Measurements from ENCODE around the gene ADM2.
"Not testable (repeated sequence)": the region's sequence is repeated elsewhere in the genome, so short reads cannot be mapped to it uniquely, and the experiment has no call there.

The ADM2 gene

DNA sequence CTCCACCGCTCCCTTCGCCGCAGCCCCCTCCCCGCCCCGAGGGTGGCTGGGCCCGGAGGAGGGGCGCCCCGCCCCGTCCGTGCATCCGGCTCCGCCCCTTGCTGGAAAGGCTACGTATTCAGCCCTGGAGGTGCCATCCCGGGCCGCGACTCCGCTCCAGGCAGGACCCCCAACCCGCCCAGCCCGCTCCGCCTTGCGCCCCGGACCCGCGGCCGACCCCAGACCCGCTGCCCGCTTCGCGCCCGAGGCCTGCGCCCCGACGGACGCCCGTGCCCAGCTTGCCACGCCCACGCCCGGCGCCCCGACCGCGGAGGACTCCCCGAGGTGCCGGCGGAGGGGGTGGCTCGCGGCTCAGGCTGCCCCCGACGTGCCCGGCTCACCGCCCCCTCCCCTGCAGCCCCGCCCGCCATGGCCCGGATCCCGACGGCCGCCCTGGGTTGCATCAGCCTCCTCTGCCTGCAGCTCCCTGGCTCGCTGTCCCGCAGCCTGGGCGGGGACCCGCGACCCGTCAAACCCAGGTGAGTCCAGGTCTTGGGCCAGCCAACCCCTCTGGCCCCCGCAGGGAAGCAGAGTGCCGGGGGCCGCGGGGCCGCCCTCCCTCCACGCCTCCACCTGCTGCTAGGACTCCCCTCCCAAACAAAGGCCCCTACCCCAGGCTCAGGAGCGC, at the start of gene ADM2:
ADM2 (plus strand) TSS at position 104 of the 667 bp plus-strand sequence; CDS start at position 409, 305 bp downstream.
- DNase-seq (ENCODE audit: low read depth) = peak; percentile 52

- DNase-seq (ENCODE audit: low read depth) = no peak
Observed at GRCh38 chr22:50432131-50432876, 49.0 kb upstream of the ADM2 start.

- not testable (repeated sequence) for DNase-seq (ENCODE audit: low read depth)
Observed at GRCh38 chr22:50432877-50433510, 48.3 kb upstream of the ADM2 start.

GRCh38 chr22:50434849-50435248, 46.5 kb upstream of the ADM2 start:
- no peak for DNase-seq (ENCODE audit: low read depth)

DNA sequence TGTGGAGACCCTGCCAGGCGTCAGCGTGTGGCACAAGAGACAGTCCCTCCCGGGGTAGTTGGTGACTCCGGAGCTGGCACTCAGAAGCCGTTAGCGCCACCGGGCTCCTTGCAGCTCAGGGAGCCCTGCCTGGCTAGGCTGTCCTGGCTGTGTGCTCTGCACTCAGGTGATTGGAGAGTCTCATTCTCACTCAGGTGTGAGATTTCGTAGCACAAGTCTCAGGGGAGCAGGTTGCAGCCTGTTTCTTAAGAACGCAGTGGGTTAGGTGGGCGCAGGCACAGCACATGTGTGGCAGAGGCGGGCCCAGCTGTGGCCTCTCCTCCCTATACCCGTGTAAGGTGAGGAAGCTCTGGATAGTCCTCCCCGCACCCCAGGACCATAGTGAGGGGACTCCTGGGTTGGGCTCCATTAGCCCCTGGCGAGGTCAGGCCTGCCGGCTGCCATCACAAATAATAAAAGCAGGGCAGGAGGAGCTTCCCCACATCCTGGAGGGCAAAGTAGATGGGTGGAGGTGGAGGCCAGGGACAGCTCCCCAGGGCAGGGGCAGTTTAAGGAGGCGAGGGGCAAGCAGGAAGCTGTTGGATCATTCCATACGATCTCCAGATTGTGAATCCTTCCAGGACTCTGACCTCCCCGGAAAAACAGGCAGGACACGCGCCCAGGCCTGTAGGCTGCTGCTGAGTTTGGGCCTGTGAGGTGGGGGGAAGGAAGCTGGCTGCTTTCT, 45.9 kb upstream of the ADM2 start:
- no peak for DNase-seq (ENCODE audit: low read depth)

GRCh38 chr22:50436015-50436830, 45.1 kb upstream of the ADM2 start:
- no peak for DNase-seq (ENCODE audit: low read depth)

DNA sequence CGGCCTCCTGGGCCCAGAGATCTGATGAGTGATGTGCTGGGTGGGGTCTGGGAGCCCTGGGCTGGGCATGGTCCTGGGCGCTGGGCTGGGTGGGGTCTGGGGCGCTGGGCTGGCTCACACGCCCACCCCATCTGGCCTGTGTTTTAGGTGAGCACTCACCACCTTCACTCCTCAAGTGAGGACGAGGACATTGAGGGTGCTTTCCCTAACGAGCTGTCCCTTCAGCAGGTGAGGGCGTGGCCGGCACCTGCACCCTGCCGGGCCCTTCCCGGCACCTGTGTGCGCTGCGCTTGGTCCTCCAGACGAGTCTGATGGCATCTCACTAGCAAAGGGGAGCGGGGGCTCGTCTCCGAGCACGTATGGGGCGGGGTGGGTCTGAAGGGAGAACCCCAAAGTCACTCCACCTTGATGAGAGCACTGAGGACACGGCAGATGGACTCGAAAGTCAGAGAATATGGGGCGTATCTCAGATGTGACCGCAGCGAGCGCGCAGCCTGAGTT, 44.5 kb upstream of the ADM2 start:
- no peak for DNase-seq (ENCODE audit: low read depth)

DNA sequence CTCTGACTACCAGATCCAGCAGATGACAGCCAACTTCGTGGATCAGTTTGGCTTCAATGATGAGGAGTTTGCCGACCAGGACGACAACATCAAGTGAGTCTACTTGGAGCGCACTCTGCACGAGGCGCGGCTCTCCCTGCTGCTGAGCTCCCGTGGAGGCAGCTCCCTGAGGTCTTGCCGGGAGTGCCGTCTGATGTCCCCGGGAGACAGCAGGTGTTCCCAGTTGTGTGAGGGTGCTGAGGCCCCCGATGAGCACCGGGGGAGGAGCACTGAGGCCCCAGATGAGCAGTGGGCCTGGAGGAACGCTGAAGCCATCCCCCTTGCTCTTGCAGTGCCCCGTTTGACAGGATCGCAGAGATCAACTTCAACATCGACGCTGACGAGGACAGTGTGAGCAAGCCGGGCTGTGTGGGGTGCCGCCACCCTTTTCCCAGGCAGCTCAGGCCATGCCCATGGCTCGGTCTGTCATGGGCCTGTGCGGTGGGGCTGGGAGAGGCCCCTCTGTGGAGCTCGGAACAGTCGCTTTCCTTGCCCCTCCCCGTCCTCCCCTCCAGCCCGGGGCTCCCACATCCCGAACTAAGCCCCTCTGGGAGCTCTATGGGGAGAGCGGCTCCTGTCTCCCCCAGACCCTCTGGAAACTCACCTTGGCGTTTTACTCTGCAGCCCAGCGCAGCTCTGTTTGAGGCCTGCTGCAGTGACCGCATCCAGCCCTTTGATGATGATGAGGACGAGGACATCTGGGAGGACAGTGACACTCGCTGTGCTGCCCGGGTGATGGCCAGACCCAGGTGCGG, 43.6 kb upstream of the ADM2 start:
- no peak for DNase-seq (ENCODE audit: low read depth)

DNA sequence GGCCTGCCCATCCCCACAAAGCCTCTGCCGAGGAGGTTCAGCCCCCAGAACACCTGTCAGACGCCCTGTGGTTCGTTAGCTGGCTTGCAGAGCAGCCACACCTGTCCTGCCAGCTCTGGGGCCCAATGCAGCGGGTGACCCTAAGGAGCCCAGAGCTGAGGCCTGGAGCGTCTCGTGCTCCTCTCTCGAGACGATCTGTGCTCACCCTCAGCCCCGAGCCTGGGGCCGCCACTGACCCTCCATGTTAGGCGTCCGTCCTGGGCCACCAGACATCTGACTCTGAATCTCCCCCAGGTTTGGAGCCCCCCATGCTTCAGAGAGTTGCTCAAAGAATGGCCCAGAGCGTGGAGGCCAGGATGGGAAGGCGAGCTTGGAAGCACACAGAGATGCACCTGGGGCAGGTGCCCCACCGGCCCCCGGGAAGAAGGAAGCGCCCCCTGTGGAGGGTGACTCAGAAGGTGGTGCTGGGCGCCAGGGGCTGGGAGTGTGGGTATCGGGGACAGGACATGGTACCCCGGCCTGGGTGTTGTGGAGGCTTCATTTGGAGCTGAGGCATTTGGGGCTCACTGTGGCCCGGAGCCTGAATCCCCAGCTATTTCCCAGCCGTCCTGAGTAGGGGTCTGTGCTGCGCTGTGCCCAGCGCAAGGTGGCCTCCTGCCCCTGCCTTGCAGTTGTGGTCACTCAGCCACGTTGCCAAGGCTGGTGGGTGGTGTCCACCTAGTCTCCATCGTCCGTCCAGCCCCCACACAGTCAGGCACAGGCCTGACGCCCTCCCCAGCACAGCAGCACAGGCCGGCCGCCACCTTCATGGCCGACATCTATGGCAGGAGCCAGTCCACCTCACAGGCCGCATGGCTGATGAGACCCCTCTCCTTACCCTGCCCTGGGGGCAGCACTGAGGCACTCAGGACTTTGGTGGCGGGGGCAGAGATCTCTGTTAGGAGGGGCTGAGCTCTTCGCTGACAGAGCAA, 42.8 kb upstream of the ADM2 start:
- DNase-seq (ENCODE audit: low read depth) = no peak

DNA sequence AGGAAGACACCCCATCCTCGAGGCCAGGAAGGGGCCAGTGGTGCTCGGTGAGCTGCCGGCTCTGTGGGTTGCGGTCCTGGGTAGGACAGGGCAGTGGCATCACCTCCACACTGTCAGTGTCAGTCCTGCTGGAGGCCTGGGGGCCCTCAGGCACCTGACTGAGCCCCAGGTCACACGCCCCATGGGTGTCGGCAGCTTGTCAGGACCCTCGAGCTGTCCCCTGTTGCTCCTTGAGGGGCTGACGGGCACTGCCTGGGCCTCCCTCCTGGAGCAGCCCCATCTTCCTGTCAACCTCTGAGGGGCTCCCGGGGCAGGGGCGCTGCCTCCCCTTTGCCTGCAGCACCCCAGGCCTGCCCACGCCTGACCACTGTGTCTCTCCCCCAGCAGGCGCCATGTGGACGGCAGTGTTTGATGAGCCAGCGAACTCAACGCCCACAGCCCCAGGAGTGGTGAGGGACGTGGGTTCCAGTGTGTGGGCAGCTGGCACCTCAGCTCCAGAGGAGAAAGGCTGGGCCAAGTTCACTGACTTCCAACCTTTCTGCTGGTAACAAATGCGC, 42.0 kb upstream of the ADM2 start:
- DNase-seq (ENCODE audit: low read depth) = no peak

DNA sequence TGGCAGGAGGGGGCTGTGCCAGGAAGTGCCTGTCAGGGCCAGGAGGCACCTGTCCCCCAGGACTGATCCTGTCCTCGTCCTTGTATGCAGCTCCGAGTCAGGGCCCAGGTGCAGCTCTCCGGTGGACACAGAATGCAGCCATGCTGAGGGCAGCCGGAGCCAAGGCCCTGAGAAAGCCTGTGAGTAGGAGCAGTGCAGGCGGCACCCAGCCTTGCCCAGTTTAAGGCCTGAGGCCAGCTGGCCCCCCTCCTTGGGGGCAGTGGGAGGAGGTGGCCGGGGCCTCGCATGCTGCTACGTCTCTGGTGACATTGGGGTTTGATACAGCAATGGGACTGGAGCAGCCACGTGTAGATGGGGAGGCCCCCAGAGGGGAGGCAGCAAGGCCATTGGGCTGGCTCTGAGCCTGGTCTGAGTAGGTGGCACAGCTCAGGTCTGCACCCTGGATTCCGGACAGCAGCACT, 41.4 kb upstream of the ADM2 start:
- DNase-seq (ENCODE audit: low read depth) = no peak

DNA sequence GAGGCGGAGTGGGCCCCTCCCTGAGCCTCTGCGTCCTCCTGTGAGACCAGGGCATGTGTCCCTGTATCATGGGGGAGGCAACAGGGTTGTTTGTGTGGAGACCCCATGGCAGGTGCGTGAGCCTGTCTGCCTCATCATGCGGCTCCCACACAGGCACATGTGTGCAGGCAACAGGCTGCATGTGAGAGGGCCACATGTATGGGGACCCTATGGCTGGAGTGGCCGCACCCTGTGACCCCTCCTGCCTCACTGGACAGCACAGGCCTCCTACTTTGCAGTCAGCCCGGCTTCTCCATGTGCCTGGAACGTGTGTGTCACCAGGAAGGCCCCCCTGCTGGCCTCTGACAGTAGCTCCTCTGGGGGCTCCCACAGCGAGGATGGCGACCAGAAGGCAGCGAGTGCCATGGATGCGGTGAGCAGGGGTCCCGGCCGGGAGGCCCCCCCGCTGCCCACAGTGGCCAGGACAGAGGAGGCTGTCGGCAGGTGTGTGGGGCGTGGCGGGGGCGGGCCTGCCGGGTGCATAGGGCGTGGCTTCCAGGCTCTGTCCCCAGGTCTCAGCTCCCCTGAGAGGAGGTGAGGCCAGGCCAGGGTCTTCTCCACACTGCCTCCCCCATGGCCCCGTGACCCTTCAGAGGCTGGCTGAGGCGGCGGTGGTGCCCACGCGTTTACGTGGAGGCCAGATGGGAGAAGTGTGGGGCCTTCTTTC, 40.6 kb upstream of the ADM2 start:
- DNase-seq (ENCODE audit: low read depth) = no peak

- DNase-seq (ENCODE audit: low read depth) = no peak
Observed at GRCh38 chr22:50441428-50441993, 39.8 kb upstream of the ADM2 start.

DNA sequence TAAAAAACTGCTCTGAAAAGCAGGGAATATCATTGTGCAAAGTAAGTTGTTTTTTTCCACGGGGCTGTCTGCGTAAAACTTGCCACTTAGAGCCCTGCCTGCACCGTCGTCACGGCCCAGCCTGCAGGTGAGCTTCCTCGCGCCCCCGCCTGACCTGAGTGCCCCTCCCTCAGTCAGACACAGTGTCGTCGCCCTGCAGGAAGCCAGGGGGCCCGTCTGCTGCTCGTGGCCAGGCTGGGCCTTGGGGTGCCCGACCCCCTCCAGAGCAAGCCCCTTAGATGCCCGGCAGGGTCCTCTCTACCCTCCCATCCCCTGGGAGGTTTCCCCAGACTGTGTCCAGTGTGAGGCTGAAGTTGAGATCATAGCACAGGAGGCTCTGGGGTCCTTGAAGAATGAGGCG, 38.1 kb upstream of the ADM2 start:
- DNase-seq (ENCODE audit: low read depth) = no peak

DNA sequence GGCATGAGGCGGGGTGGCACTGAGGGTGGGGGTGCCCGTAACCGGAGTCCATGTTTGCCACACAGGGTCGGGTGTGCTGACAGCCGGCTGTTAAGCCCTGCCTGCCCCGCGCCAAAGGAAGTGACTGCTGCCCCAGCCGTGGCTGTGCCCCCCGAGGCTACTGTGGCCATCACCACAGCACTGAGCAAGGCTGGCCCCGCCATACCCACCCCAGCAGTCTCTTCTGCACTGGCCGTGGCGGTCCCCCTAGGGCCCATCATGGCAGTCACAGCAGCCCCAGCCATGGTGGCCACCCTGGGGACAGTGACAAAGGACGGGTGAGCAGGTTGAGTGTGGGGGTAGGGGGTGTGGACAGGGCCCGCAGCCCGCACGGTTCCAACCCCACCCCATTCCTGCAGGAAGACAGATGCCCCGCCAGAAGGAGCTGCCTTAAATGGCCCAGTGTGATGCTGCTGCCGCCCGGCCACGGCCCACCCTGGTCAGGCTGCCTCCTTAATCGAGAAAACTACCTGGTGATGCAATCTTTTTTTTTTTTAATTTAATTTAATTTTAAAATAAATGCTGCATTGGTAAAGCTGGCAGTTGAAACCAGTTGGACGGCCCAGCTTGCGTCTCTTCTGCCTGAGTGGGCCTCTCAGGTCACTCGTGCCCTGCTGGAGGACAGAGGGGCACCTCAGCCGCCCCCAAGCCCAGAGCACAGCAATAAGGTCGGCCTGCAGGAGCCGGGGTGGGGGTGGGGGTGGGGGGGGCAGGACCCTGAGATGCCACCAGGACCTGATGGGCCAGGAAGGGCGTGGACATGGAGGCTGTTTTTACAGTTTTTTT, 37.3 kb upstream of the ADM2 start:
- no peak for DNase-seq (ENCODE audit: low read depth)

DNA sequence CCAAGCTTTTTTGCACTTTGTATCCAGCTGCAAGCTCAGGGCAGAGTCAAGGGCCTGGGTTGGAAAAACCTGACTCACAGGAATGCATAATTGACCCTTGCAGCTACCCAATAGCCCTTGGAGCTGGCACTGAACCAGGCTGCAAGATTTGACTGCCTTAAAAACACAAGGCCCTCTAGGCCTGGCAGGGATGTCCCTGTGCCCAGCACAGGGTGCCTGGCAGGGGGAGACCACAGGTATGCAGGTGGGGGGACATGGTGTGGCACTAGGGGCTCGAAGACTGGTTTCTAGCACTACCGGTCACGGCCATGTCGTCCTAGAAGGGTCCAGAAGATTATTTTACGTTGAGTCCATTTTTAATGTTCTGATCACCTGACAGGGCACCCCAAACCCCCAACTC, 36.7 kb upstream of the ADM2 start:
- no peak for DNase-seq (ENCODE audit: low read depth)
